ENCODE measurements around the gene ABCA4.

ABCA4 gene

GRCh38 chr1:94012708-94013366 is 108.1 kb downstream of the ABCA4 start:
- TF ChIP-seq, protein P1, sequence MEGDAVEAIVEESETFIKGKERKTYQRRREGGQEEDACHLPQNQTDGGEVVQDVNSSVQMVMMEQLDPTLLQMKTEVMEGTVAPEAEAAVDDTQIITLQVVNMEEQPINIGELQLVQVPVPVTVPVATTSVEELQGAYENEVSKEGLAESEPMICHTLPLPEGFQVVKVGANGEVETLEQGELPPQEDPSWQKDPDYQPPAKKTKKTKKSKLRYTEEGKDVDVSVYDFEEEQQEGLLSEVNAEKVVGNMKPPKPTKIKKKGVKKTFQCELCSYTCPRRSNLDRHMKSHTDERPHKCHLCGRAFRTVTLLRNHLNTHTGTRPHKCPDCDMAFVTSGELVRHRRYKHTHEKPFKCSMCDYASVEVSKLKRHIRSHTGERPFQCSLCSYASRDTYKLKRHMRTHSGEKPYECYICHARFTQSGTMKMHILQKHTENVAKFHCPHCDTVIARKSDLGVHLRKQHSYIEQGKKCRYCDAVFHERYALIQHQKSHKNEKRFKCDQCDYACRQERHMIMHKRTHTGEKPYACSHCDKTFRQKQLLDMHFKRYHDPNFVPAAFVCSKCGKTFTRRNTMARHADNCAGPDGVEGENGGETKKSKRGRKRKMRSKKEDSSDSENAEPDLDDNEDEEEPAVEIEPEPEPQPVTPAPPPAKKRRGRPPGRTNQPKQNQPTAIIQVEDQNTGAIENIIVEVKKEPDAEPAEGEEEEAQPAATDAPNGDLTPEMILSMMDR (IDR thresholded peaks at IDR 0.05; ENCODE audit: low read depth, low read length): no peak
- no peak for DNase-seq (ENCODE audit: low read depth in 2 of 2)
- H3K4me3 ChIP-seq (replicated peaks in 1 of 2; ENCODE audit: low read depth in 2 of 2, low read length in 2 of 2): no peak overlapping the region

- H3K4me3 ChIP-seq (replicated peaks in 1 of 2; ENCODE audit: low read depth in 2 of 2, low read length in 2 of 2): no peak overlapping the region
- no peak for DNase-seq (ENCODE audit: low read depth in 2 of 2)
- TF ChIP-seq, protein P1 (IDR thresholded peaks at IDR 0.05; ENCODE audit: low read depth, low read length): no peak
Observed at GRCh38 chr1:94011709-94012595, 109.0 kb downstream of the ABCA4 start.

GRCh38 chr1:94011129-94011528 is 109.8 kb downstream of the ABCA4 start:
- H3K4me3 ChIP-seq (replicated peaks in 1 of 2; ENCODE audit: low read depth in 2 of 2, low read length in 2 of 2): no peak overlapping the region
- TF ChIP-seq, protein P1 (IDR thresholded peaks at IDR 0.05; ENCODE audit: low read depth, low read length): no peak
- DNase-seq (ENCODE audit: low read depth in 2 of 2): no peak

GRCh38 chr1:94009304-94009703 is 111.6 kb downstream of the ABCA4 start:
- peak in 1 of 2 donors; percentile 45 for DNase-seq (ENCODE audit: low read depth in 2 of 2)
- TF ChIP-seq, protein P1 (IDR thresholded peaks at IDR 0.05; ENCODE audit: low read depth, low read length): no peak
- H3K4me3 ChIP-seq (replicated peaks in 1 of 2; ENCODE audit: low read depth in 2 of 2, low read length in 2 of 2): no peak overlapping the region

GRCh38 chr1:94006604-94007003 is 114.3 kb downstream of the ABCA4 start:
- DNase-seq (ENCODE audit: low read depth in 2 of 2): no peak
- TF ChIP-seq, protein P1 (IDR thresholded peaks at IDR 0.05; ENCODE audit: low read depth, low read length): no peak
- H3K4me3 ChIP-seq (replicated peaks in 1 of 2; ENCODE audit: low read depth in 2 of 2, low read length in 2 of 2): no peak overlapping the region

DNA sequence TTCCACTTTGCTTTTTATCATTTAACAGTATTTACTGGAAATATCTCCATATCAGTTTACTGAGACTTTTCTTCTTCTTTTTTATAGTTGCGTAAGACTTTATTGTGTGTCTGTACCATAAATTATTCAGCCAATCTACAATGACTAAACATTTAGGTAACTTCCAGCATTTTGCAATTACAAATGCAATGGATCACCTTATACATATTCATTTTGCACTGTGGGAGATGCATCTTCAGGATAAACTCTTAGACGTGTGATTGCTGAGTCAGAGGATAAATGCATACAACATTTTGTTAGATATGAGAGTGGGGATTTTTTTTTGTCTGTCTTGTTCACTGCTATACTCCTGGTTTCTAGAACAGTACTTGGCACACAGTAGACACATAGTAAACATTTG is 116.0 kb downstream of the ABCA4 start:
- TF ChIP-seq, protein P1 (IDR thresholded peaks at IDR 0.05; ENCODE audit: low read depth, low read length): no peak
- DNase-seq (ENCODE audit: low read depth in 2 of 2): peak in 1 of 2 donors; percentile 73
- no peak overlapping the region for H3K4me3 ChIP-seq (replicated peaks in 1 of 2; ENCODE audit: low read depth in 2 of 2, low read length in 2 of 2)

All from cardiac fibroblast (primary cell).